ENCODE measurements around the gene CDC42BPB. TPM values are rescaled to one million over a fixed set of nuclear protein-coding genes. Genes with fewer than 3 reads are reported as not detected.

Gene CDC42BPB
- total and polyA plus RNA-seq, 2 experiments from 2014 or later, result 13.0 to 106 TPM

DNA sequence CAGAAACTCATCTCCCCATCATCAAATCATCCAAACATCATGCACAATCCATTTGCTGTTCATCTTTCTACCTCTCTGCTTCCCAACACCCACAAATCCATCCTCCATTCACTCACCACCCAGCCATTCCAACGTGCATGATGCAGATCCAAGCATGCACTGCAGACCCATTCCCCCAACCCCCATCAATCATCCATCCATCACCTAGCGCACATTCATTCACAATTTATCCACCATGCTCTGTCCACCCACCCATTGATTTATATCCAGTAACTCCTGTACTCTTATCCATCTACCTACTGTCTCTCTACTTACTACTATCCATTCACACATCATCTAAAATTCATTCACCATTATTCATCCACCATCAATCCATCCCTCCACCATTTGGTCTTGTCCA is 138.9 kb downstream of the CDC42BPB start:
- no peaks in the 10 kb centered on the region for H3K9me3 ChIP-seq (ENCODE audit: low read depth)
- H3K9ac ChIP-seq, result no peak overlapping the region
- 48 to 50% methylated on average over 2 of the region's 2 CpGs for WGBS, 2 experiments (ENCODE audit: low coverage in 1 of 2, low lambda C conversion rate in 2 of 2, missing lambda C conversion rate in 2 of 2)
- no peaks in the 10 kb centered on the region for H3K79me2 ChIP-seq (ENCODE audit: insufficient read depth)
- H3F3A ChIP-seq (ENCODE audit: insufficient read depth), result no peaks in the 10 kb centered on the region
- no peak overlapping the region for H2AFZ ChIP-seq
- H3K4me1 ChIP-seq (ENCODE audit: insufficient read depth), result no peaks in the 10 kb centered on the region
- no peak overlapping the region for H3K4me2 ChIP-seq (ENCODE audit: unreplicated experiment)
- H3K4me3 ChIP-seq, result no peak overlapping the region
- H3K27me3 ChIP-seq (replicated peaks; ENCODE audit: insufficient read depth), result peaks cover 13% of the 10 kb centered on the region
- H3K9me2 ChIP-seq (ENCODE audit: insufficient read depth), result no peaks in the 10 kb centered on the region
- in situ Hi-C loops (cut with MboI), result loop anchor here (10.0 kb wide), 2 partner anchors 144 to 224 kb away; partner anchors contain the start of gene TRAF3
- no peaks in the 10 kb centered on the region for H4K20me1 ChIP-seq (ENCODE audit: insufficient read depth)
- no peak overlapping the region for H3K27ac ChIP-seq
- no peak for DNase-seq
- no peaks in the 10 kb centered on the region for H3K36me3 ChIP-seq (ENCODE audit: low read depth)
- no peak for TF ChIP-seq EZH2phosphoT487 (IDR thresholded peaks at IDR 0.05; ENCODE audit: insufficient read depth, low read depth)
- no peak for TF ChIP-seq EZH2 (IDR thresholded peaks at IDR 0.05; ENCODE audit: insufficient read depth, poor library complexity, severe bottlenecking)

- Histone ChIP-seq H3K4me1 (ENCODE audit: insufficient read depth) (no peaks in the 10 kb centered on the region), H3K27me3 (replicated peaks; ENCODE audit: insufficient read depth) (peaks cover 5% of the 10 kb centered on the region), H3K36me3 (ENCODE audit: low read depth) (no peaks in the 10 kb centered on the region), H3K9me3 (ENCODE audit: low read depth) (no peaks in the 10 kb centered on the region), H3K27ac (no peak overlapping the region), H3K9ac (no peak overlapping the region), H3K79me2 (ENCODE audit: insufficient read depth) (no peaks in the 10 kb centered on the region), H3K4me2 (ENCODE audit: unreplicated experiment) (no peak overlapping the region), H2AFZ (no peak overlapping the region), H3K4me3 (no peak overlapping the region), H4K20me1 (ENCODE audit: insufficient read depth) (no peaks in the 10 kb centered on the region), H3K9me2 (ENCODE audit: insufficient read depth) (no peaks in the 10 kb centered on the region), H3F3A (ENCODE audit: insufficient read depth) (no peaks in the 10 kb centered on the region)
- 32 to 40% methylated on average over 12 of the region's 12 CpGs for WGBS, 2 experiments (ENCODE audit: low coverage in 1 of 2, low lambda C conversion rate in 2 of 2, missing lambda C conversion rate in 2 of 2)
- DNase-seq, result peak; percentile 62
- in situ Hi-C loops (cut with MboI), result loop anchor here (10.0 kb wide), 2 partner anchors 143 to 223 kb away; partner anchors contain the start of gene TRAF3
- no peak for TF ChIP-seq EZH2phosphoT487 (IDR thresholded peaks at IDR 0.05; ENCODE audit: insufficient read depth, low read depth)
- TF ChIP-seq EZH2 (IDR thresholded peaks at IDR 0.05; ENCODE audit: insufficient read depth, poor library complexity, severe bottlenecking), result no peak
Observed at GRCh38 chr14:102917469-102918211, 139.7 kb downstream of the CDC42BPB start.

DNA sequence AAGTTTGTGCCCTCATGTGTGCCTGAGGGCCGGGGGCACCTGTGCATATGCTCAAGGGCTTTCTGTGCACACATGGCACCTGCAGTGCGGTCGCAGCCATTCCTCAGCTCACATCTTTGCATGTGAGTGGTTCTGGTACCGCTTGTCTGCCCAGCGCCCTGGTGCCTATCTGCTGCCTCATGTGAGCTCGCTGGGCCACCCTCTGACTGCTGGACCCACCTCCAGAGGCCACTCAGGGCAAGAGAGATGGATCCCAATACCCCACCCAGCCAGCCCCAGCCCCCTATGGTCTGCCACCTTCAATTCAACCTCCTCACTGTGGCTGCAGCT is 140.3 kb downstream of the CDC42BPB start:
- WGBS, 2 experiments (ENCODE audit: low coverage in 1 of 2, low lambda C conversion rate in 2 of 2, missing lambda C conversion rate in 2 of 2), result 95 to 96% methylated on average over 6 of the region's 6 CpGs

DNA sequence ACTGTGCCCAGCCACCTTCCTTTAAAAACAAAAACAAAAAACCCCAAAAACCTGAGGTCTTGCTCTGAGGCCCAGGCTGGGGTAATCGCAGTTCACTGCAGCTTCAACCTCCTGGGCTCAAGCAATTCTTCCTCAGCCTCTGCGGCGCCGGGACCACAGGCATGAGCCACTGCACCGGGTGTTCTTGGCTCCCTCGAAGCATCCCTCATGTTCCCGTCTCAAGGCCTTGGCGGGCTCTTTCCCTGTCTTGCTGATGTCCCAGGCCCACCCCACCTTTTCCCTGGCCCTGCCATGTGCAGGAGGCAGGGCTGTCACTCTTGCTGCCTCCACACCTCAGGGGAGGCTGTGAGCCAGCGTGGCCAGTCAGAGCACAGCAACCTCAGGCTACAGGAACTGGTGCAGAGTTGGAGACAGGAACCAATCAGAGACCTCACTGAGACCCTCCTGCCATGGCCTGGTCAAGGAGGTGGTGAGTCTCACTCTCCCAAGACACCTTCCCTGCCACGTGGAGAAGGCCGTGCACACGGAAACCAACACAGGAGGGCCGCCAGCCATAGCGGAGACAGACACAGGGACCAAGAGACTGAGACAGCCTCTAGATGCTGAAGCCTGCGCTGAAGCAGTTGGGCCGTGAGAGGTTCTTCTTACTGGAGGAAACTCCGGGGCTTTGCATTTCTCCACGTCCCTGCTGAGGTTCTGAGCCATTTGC is 140.8 kb downstream of the CDC42BPB start:
- in situ Hi-C loops (cut with MboI), result loop anchor here (10.0 kb wide), 2 partner anchors 142 to 222 kb away; partner anchors contain the start of gene TRAF3

More for the DNA sequence above, 140.3 kb downstream of the CDC42BPB start:
- H3K4me2 ChIP-seq (ENCODE audit: unreplicated experiment), result no peak overlapping the region
- H3K36me3 ChIP-seq (ENCODE audit: low read depth), result no peaks in the 10 kb centered on the region
- in situ Hi-C loops (cut with MboI), result loop anchor here (10.0 kb wide), 2 partner anchors 142 to 222 kb away; partner anchors contain the start of gene TRAF3
- no peak overlapping the region for H3K27ac ChIP-seq
- H3K9ac ChIP-seq, result no peak overlapping the region
- no peaks in the 10 kb centered on the region for H3K4me1 ChIP-seq (ENCODE audit: insufficient read depth)
- H3K27me3 ChIP-seq (replicated peaks; ENCODE audit: insufficient read depth), result no peaks in the 10 kb centered on the region
- DNase-seq, result no peak
- H2AFZ ChIP-seq, result no peak overlapping the region
- no peaks in the 10 kb centered on the region for H3F3A ChIP-seq (ENCODE audit: insufficient read depth)
- H3K9me3 ChIP-seq (ENCODE audit: low read depth), result no peaks in the 10 kb centered on the region
- TF ChIP-seq EZH2phosphoT487 (IDR thresholded peaks at IDR 0.05; ENCODE audit: insufficient read depth, low read depth) (no peak), EZH2 (IDR thresholded peaks at IDR 0.05; ENCODE audit: insufficient read depth, poor library complexity, severe bottlenecking) (no peak)
- no peak overlapping the region for H3K4me3 ChIP-seq
- no peaks in the 10 kb centered on the region for H4K20me1 ChIP-seq (ENCODE audit: insufficient read depth)
- no peaks in the 10 kb centered on the region for H3K9me2 ChIP-seq (ENCODE audit: insufficient read depth)
- no peaks in the 10 kb centered on the region for H3K79me2 ChIP-seq (ENCODE audit: insufficient read depth)

More for the DNA sequence above, 140.8 kb downstream of the CDC42BPB start:
- no peak overlapping the region for H3K4me2 ChIP-seq (ENCODE audit: unreplicated experiment)
- H3K4me1 ChIP-seq (ENCODE audit: insufficient read depth), result no peaks in the 10 kb centered on the region
- DNase-seq, result no peak
- H3K36me3 ChIP-seq (ENCODE audit: low read depth), result no peaks in the 10 kb centered on the region
- H3K27ac ChIP-seq, result no peak overlapping the region
- no peaks in the 10 kb centered on the region for H3F3A ChIP-seq (ENCODE audit: insufficient read depth)
- no peaks in the 10 kb centered on the region for H4K20me1 ChIP-seq (ENCODE audit: insufficient read depth)
- no peak overlapping the region for H3K4me3 ChIP-seq
- 75 to 77% methylated on average over 17 to 18 of the region's 18 CpGs for WGBS, 2 experiments (ENCODE audit: low coverage in 1 of 2, low lambda C conversion rate in 2 of 2, missing lambda C conversion rate in 2 of 2)
- TF ChIP-seq EZH2 (IDR thresholded peaks at IDR 0.05; ENCODE audit: insufficient read depth, poor library complexity, severe bottlenecking) (no peak), EZH2phosphoT487 (IDR thresholded peaks at IDR 0.05; ENCODE audit: insufficient read depth, low read depth) (no peak)
- no peaks in the 10 kb centered on the region for H3K9me3 ChIP-seq (ENCODE audit: low read depth)
- H3K9ac ChIP-seq, result no peak overlapping the region
- no peaks in the 10 kb centered on the region for H3K27me3 ChIP-seq (replicated peaks; ENCODE audit: insufficient read depth)
- no peaks in the 10 kb centered on the region for H3K9me2 ChIP-seq (ENCODE audit: insufficient read depth)
- H3K79me2 ChIP-seq (ENCODE audit: insufficient read depth), result no peaks in the 10 kb centered on the region
- H2AFZ ChIP-seq, result no peak overlapping the region

Measured in GM23248 (cell line).